ENCODE results near the gene GAB1. TPM values are rescaled to one million over a fixed set of nuclear protein-coding genes. Genes with fewer than 3 reads are reported as not detected.

Gene GAB1
- total RNA-seq, 1 donor from 2014 or later: 34.3 TPM

GRCh38 chr4:143292858-143293257, 43.8 kb upstream of the GAB1 start:
- Mint-ChIP-seq H3K27me3 (no peaks in the 10 kb centered on the region), H3K9me3 (ENCODE audit: low read depth) (no peaks in the 10 kb centered on the region), H3K4me3 (ENCODE audit: low read depth) (no peak overlapping the region), H3K4me1 (ENCODE audit: low read depth) (no peaks in the 10 kb centered on the region), H3K36me3 (ENCODE audit: insufficient read depth) (no peaks in the 10 kb centered on the region), H3K27ac (no peak overlapping the region)
- no peak for DNase-seq (ENCODE audit: low spot score, unreplicated experiment)
- no peak for TF ChIP-seq CTCF (IDR thresholded peaks at IDR 0.05; ENCODE audit: unreplicated experiment)

- no peaks in the 10 kb centered on the region for H3K27me3 Mint-ChIP-seq
- H3K27ac Mint-ChIP-seq: no peak overlapping the region
- no peaks in the 10 kb centered on the region for H3K36me3 Mint-ChIP-seq (ENCODE audit: insufficient read depth)
- DNase-seq (ENCODE audit: low spot score, unreplicated experiment): no peak
- no peaks in the 10 kb centered on the region for H3K9me3 Mint-ChIP-seq (ENCODE audit: low read depth)
- no peak overlapping the region for H3K4me3 Mint-ChIP-seq (ENCODE audit: low read depth)
- H3K4me1 Mint-ChIP-seq (ENCODE audit: low read depth): no peaks in the 10 kb centered on the region
- TF ChIP-seq CTCF (IDR thresholded peaks at IDR 0.05; ENCODE audit: unreplicated experiment): no peak
Measured at GRCh38 chr4:143294310-143294709, 42.4 kb upstream of the GAB1 start.

GRCh38 chr4:143294710-143295275, 41.9 kb upstream of the GAB1 start:
- DNase-seq (ENCODE audit: low spot score, unreplicated experiment): no peak
- no peak for TF ChIP-seq CTCF (IDR thresholded peaks at IDR 0.05; ENCODE audit: unreplicated experiment)
- H3K36me3 Mint-ChIP-seq (ENCODE audit: insufficient read depth): no peaks in the 10 kb centered on the region
- H3K4me3 Mint-ChIP-seq (ENCODE audit: low read depth): no peak overlapping the region
- no peaks in the 10 kb centered on the region for H3K4me1 Mint-ChIP-seq (ENCODE audit: low read depth)
- H3K27ac Mint-ChIP-seq: no peak overlapping the region
- no peaks in the 10 kb centered on the region for H3K27me3 Mint-ChIP-seq
- H3K9me3 Mint-ChIP-seq (ENCODE audit: low read depth): no peaks in the 10 kb centered on the region

GRCh38 chr4:143296397-143297067, 40.1 kb upstream of the GAB1 start:
- Mint-ChIP-seq H3K36me3 (ENCODE audit: insufficient read depth) (no peaks in the 10 kb centered on the region), H3K27me3 (no peaks in the 10 kb centered on the region), H3K4me3 (ENCODE audit: low read depth) (no peak overlapping the region), H3K27ac (no peak overlapping the region), H3K4me1 (ENCODE audit: low read depth) (no peaks in the 10 kb centered on the region), H3K9me3 (ENCODE audit: low read depth) (no peaks in the 10 kb centered on the region)
- TF ChIP-seq CTCF (IDR thresholded peaks at IDR 0.05; ENCODE audit: unreplicated experiment): no peak
- DNase-seq (ENCODE audit: low spot score, unreplicated experiment): no peak

GRCh38 chr4:143300860-143301259, 35.8 kb upstream of the GAB1 start:
- no peak for DNase-seq (ENCODE audit: low spot score, unreplicated experiment)
- Mint-ChIP-seq H3K27ac (no peak overlapping the region), H3K9me3 (ENCODE audit: low read depth) (no peaks in the 10 kb centered on the region), H3K36me3 (ENCODE audit: insufficient read depth) (no peaks in the 10 kb centered on the region), H3K4me1 (ENCODE audit: low read depth) (no peaks in the 10 kb centered on the region), H3K27me3 (no peaks in the 10 kb centered on the region), H3K4me3 (ENCODE audit: low read depth) (no peak overlapping the region)
- TF ChIP-seq CTCF (IDR thresholded peaks at IDR 0.05; ENCODE audit: unreplicated experiment): no peak
